Chondrocyte (in vitro differentiated cells): ENCODE data around the gene EPGN. TPM values are rescaled to one million over a fixed set of nuclear protein-coding genes. Genes with fewer than 3 reads are reported as not detected.

Experiments
- DNase-seq: peaks from one replicate; pipeline ENCODE4 v3.0.0; 2021; ENCODE audit warnings: mixed read lengths, low spot score
- H3K27ac Mint-ChIP-seq: one replicate; pipeline ENCODE4 v1.8.0; 2021; ENCODE audit warnings: mild to moderate bottlenecking, moderate library complexity, mixed read lengths; ENCODE audit not compliant: unreplicated experiment
- H3K27me3 Mint-ChIP-seq: 2 replicates; pipeline ENCODE4 v1.8.0; 2021; ENCODE audit warnings: low read depth, mixed read lengths
- H3K36me3 Mint-ChIP-seq: 2 replicates; pipeline ENCODE4 v1.8.0; 2021; ENCODE audit warnings: low read depth, mixed read lengths
- H3K4me1 Mint-ChIP-seq: 2 replicates; pipeline ENCODE4 v1.8.0; 2021; ENCODE audit warnings: low read depth, mild to moderate bottlenecking, mixed read lengths
- H3K4me3 Mint-ChIP-seq: one replicate; pipeline ENCODE4 v1.8.0; 2021; ENCODE audit warnings: mild to moderate bottlenecking, moderate library complexity, mixed read lengths; ENCODE audit not compliant: unreplicated experiment
- H3K9me3 Mint-ChIP-seq: 2 replicates; pipeline ENCODE4 v1.8.0; 2021; ENCODE audit warnings: low read depth, mixed read lengths
- total RNA-seq: library from RNA; stranded (reverse); gene quantifications from 3 replicates; pipeline ENCODE4 v1.2.1, GENCODE V29; 2021
- TF ChIP-seq, protein P1 (sequence below): fragments of 200-600 bp; sonication (generic); IDR thresholded peaks from 2 replicates; pipeline ENCODE4 v1.5.0; 2021; ENCODE audit warnings: antibody characterized with exemption, mild to moderate bottlenecking, moderate library complexity

EPGN gene
- total RNA-seq, 1 donor from 2014 or later, result 0.62 TPM

DNA sequence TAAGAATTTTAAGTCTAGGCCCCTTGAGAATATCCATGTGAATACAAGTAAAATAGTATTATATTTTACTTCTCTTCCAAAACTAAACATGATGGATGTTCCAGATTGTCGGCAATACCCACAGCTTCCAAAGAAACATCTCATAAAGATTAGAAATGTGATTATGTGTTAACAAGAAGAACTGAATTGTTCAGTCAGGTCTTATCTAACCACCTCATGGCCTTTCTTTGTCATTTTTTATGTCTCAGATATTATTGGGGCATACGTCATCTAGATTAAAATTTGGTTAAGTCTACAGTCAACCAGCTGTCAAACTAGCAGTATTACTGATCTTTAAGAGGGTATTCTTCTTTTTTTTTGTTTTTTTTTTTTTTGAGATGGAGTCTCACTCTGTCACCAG lies 10.0 kb downstream of the EPGN start:
- Mint-ChIP-seq H3K4me1 (peaks cover 9% of the 10 kb centered on the region), H3K9me3 (no peaks in the 10 kb centered on the region), H3K4me3 (no peak overlapping the region), H3K36me3 (no peaks in the 10 kb centered on the region), H3K27me3 (peaks cover 17% of the 10 kb centered on the region), H3K27ac (no peak overlapping the region)
- no peak for DNase-seq
- TF ChIP-seq, protein P1, sequence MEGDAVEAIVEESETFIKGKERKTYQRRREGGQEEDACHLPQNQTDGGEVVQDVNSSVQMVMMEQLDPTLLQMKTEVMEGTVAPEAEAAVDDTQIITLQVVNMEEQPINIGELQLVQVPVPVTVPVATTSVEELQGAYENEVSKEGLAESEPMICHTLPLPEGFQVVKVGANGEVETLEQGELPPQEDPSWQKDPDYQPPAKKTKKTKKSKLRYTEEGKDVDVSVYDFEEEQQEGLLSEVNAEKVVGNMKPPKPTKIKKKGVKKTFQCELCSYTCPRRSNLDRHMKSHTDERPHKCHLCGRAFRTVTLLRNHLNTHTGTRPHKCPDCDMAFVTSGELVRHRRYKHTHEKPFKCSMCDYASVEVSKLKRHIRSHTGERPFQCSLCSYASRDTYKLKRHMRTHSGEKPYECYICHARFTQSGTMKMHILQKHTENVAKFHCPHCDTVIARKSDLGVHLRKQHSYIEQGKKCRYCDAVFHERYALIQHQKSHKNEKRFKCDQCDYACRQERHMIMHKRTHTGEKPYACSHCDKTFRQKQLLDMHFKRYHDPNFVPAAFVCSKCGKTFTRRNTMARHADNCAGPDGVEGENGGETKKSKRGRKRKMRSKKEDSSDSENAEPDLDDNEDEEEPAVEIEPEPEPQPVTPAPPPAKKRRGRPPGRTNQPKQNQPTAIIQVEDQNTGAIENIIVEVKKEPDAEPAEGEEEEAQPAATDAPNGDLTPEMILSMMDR, result no peak

DNA sequence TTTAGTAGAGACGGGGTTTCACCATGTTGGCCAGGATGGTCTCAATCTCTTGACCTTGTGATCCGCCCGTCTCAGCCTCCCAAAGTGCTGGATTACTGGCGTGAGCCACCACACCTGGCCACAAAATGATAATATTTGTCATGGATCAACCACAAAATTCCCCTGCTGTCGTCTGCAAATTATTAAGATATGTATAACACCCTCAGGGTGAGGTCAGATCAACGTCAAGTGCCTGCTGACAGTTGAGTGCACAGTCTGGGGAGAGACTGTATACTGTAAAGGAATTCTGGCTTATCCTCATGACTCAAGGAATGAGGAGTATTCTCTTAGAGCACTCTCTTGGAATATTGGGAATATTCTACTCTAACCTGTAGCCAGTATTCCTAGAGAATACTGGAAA lies 11.2 kb downstream of the EPGN start:
- peaks cover 9% of the 10 kb centered on the region for H3K4me1 Mint-ChIP-seq
- peaks cover 27% of the 10 kb centered on the region for H3K27me3 Mint-ChIP-seq
- H3K4me3 Mint-ChIP-seq, result no peak overlapping the region
- H3K27ac Mint-ChIP-seq, result no peak overlapping the region
- TF ChIP-seq, protein P1, result no peak
- H3K9me3 Mint-ChIP-seq, result no peaks in the 10 kb centered on the region
- H3K36me3 Mint-ChIP-seq, result no peaks in the 10 kb centered on the region
- DNase-seq, result no peak

DNA sequence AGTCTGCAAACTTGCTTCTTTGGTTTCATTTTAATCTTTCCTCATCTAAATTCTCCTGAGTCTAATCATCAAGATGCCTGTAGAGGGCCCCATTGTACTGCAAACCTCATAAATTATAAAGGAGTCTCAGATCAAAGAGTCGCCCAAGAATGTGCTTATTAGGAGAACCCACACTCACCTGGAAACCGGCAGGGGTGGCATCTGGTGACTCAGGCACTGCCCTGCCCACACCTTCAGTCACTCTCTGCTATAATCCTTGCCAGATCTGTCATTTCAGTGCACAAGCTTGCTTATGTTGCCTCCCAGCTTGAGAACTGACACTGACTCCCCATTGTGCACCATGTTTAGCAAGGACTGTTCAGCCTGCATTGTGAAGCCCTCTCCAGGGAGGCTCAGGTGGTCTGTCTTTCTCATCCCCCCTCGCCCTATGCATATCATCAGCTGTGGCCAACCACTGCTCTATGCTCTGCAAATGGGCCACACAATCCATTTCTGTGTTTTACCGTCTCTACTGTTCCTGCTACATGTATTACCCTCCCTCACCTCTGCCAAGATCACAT lies 12.4 kb downstream of the EPGN start:
- no peak for DNase-seq
- peaks cover 31% of the 10 kb centered on the region for H3K27me3 Mint-ChIP-seq
- no peak overlapping the region for H3K27ac Mint-ChIP-seq

DNA sequence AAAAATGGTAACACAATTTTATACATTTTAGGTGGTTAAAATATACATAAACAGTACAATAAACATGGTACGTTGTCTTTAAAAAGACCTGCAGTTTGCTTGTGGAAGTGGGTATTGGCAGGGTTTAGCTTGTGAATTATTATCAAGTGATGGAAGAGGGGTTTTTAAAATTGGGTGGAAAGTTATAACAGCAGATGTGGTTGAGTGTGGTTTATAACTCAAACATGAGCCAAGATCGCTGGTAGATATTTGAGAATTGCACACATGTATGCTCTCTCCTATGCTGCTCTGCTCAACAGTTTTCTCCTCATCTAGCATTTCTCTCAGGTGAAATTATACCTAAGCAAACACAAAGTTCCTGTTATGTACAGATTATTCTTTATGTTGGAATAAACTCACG lies 14.0 kb downstream of the EPGN start:
- no peak for DNase-seq
- Mint-ChIP-seq H3K4me3 (no peak overlapping the region), H3K27ac (no peak overlapping the region), H3K27me3 (peaks cover 31% of the 10 kb centered on the region), H3K36me3 (no peaks in the 10 kb centered on the region), H3K9me3 (no peaks in the 10 kb centered on the region), H3K4me1 (peaks cover 5% of the 10 kb centered on the region)
- TF ChIP-seq, protein P1, result no peak

More for the DNA sequence above, 12.4 kb downstream of the EPGN start:
- H3K4me1 Mint-ChIP-seq, result peaks cover 9% of the 10 kb centered on the region
- no peaks in the 10 kb centered on the region for H3K36me3 Mint-ChIP-seq
- no peak overlapping the region for H3K4me3 Mint-ChIP-seq
- TF ChIP-seq, protein P1, result peak; percentile 85
- H3K9me3 Mint-ChIP-seq, result no peaks in the 10 kb centered on the region

DNA sequence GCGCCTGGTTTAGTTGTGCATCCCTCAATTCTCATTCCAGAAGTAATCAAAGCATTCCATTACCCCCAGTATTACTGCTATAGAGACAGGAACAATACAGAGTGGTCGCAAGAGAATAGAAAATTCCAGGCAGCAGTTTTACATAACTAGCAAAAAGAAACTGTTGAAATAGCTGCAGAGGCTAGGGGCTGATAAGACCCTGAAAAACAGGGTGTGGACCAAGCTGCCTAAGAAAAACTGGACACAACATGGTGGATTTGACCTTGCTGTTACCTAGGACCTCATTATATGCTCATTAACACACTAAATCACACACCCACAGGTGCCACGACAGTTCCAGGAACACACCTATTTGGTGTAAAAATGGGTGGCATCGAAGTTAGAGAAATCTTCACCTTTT lies 15.4 kb downstream of the EPGN start:
- Mint-ChIP-seq H3K27ac (no peak overlapping the region), H3K27me3 (peaks cover 31% of the 10 kb centered on the region), H3K4me1 (peaks cover 12% of the 10 kb centered on the region), H3K9me3 (no peaks in the 10 kb centered on the region), H3K4me3 (no peak overlapping the region), H3K36me3 (no peaks in the 10 kb centered on the region)
- TF ChIP-seq, protein P1, result no peak
- DNase-seq, result no peak
